ENCODE measurements around the gene PRSS2.

PRSS2 gene

DNA sequence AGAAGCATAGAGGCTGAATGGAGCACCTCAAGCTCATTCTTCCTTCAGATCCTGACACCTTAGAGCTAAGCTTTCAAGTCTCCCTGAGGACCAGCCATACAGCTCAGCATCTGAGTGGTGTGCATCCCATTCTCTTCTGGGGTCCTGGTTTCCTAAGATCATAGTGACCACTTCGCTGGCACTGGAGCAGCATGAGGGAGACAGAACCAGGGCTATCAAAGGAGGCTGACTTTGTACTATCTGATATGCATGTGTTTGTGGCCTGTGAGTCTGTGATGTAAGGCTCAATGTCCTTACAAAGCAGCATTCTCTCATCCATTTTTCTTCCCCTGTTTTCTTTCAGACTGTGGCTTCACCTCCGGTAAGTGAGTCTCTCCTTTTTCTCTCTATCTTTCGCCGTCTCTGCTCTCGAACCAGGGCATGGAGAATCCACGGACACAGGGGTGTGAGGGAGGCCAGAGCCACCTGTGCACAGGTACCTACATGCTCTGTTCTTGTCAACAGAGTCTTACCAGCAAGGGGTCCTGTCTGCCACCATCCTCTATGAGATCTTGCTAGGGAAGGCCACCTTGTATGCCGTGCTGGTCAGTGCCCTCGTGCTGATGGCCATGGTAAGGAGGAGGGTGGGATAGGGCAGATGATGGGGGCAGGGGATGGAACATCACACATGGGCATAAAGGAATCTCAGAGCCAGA, 31.0 kb downstream of the PRSS2 start:
- DNase-seq (ENCODE audit: low read depth), result no peak

GRCh38 chr7:142802301-142802700, 31.5 kb downstream of the PRSS2 start:
- DNase-seq (ENCODE audit: low read depth), result no peak

- DNase-seq (ENCODE audit: low read depth), result no peak
Measured at GRCh38 chr7:142803901-142804300, 33.1 kb downstream of the PRSS2 start.

- no peak for DNase-seq (ENCODE audit: low read depth)
Measured at GRCh38 chr7:142804728-142805207, 34.0 kb downstream of the PRSS2 start.

DNA sequence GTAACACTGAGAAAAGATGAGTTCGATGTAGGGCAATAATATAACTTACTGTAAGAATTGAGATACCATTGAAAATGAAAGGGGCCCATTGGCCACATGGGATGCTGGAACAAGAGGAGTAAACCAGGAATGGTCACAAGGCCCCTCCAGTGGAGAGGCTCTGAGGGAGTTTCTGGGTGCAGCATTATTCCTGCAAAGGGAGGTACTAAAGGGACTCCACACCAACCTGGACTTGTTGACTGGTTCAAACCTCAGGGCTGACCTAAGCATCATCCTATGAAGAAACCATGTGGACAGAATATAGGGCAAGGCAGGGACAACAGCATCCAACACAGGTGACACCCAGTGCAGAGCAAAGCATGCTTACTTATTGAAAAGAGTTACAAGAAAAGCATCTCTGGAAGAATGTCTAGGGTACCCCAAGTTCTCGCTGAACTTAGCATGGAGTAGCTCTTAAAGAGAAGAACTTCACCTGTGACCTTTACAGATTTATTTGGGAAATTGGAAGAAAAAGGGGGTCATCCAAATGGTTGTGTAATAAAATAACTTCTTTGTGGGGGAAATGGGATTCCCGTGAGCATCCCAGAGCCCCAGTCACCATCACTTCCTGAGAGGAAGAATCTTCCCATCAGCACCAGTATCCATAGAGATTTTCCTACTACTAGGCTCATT, 34.7 kb downstream of the PRSS2 start:
- no peak for DNase-seq (ENCODE audit: low read depth)

- DNase-seq (ENCODE audit: low read depth), result no peak
Measured at GRCh38 chr7:142806022-142806356, 35.2 kb downstream of the PRSS2 start.

DNA sequence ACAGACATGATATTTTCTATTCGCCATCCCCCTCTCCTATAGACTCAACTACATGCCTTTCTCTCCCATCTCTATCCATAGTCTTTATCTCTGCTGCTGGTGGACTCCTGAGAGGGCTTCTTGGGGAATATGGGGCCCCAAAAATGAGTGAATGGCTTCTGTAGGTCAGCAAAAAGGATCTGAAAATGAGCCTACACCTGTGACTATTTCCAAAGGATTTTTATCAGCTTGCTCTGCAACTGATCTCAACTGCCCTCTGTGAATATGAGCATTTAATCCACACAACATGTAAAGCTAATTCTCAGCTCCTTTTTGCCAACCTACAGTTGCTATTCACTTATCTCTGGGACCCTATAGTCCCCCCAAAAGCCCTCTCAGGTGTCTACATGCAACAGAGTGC, 36.2 kb downstream of the PRSS2 start:
- DNase-seq (ENCODE audit: low read depth), result no peak

DNA sequence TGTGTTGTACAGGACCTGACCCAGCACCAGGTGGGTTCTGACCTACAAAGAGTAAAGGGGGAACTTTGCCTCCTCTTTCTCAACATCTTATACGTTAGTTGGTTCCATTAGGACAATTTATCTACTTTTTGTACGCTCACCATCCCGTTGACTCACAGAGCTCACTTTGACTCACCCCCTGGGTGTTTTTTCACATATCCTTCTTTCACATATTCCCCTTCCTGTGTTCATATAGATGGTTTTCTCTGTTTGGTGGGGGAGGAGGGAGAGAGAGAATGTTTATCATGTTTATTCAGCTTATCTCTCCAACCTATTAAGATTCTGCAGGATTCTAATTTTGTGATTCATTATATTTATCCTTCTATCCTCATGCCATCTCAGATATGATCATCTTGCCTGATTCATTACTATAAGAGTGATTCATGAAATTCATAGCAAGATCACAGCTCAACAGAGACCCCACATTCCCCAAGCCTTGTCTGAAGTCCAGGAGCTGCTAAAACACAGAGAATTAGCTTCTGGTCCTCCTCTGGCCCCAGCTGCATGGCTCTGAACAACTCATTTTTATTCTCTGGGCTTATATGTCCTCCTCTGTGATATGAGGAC, 37.2 kb downstream of the PRSS2 start:
- no peak for DNase-seq (ENCODE audit: low read depth)

DNA sequence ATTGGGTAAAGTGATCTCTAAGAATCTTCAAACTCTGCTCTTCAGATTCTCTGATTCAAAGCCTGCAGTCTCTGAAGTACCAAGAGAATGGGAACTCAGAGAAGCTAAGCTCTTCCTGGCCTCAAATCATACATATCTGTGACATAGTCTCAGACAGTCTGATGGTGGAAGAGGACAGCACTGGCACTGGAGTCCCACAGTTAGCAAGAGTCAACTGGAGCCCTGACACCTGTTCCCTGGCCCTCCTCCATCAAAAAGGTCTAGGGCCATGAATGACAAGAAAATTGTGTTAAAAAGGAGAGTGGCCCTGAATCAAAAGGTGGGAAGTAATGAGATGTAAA, 37.7 kb downstream of the PRSS2 start:
- no peak for DNase-seq (ENCODE audit: low read depth)

- peak; percentile 93 for DNase-seq (ENCODE audit: low read depth)
Measured at GRCh38 chr7:142808802-142809583, 38.2 kb downstream of the PRSS2 start.

DNA sequence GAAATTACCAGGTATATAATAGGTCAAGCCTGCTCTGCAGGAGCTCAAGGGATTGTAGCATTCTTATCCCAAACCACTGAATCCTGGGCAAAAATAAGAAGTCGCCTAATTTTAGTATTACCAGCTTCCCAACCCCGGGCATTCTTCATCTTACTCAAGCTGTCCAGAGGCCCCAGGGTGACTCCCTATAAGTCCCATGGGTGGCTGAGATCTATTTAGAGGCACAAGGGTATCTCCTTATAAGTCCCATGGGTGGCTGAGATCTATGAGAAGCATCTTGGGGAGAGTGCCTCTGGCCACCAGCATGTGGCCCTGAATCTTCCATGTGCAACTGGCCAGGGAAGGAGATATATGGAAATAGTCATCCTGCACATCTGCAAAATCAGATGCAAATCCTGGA, 38.9 kb downstream of the PRSS2 start:
- no peak for DNase-seq (ENCODE audit: low read depth)

DNA sequence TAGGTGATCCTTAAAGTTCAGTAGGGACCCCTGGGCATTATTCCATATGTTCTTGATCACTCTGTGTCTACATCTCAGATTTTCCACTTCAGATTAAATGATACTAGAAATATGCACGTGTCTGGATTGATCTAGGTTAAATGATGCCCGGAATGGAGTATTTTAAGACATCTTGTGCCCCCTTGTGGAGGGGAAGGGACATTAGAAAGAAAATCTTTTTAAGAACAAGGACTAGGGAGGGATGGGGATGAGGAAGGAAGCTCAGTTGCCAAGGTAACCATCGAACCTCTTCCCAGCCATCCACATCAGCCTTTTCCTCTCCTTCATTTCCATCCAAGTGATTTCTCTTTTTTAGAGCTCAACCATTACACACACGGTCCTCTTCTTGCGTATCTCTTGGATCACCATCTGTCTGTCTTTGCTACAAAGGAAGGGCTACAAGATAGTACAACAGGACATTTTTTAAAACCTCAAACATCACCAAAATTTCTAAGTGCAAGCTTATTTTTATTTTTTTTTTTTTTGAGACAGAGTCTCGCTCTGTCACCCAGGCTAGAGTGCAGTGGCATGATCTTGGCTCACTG, 40.5 kb downstream of the PRSS2 start:
- DNase-seq (ENCODE audit: low read depth), result no peak

DNA sequence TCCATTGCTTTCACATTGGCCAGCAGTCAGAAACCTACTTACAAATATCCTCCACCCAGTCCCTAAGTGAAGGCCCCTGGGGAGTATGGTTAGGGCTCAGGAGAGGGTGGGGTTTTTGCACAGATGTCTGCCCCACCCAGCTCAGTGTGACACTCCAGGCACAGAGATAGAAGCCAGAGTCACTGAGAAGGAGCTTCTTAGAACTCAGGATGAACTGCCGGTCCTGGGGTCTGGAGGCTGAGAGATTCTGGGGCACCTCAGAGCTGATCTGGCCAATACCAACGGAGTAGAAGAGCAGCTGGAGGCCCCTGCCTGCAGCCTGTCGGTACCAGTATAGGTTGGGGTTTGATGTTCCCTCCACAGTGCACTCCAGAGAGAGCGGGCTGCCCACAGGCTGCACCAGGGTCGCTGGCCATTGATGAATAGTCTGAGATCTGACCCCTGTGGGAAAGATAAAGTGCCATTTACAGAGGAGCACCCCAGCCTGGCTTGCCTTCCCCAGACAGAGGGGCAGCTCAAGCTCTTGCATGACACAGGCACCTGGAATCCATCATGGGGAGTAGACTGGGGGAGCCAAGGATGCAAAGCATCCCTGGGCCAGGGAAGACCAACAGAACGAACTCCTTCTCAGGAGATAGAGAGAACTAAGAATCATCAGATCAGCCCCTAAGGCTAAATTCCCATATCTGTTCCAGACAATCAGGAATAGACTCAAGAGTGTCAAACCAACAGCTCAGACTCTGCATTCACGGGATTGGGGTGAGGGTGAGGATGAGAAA, 41.9 kb downstream of the PRSS2 start:
- no peak for DNase-seq (ENCODE audit: low read depth)

DNA sequence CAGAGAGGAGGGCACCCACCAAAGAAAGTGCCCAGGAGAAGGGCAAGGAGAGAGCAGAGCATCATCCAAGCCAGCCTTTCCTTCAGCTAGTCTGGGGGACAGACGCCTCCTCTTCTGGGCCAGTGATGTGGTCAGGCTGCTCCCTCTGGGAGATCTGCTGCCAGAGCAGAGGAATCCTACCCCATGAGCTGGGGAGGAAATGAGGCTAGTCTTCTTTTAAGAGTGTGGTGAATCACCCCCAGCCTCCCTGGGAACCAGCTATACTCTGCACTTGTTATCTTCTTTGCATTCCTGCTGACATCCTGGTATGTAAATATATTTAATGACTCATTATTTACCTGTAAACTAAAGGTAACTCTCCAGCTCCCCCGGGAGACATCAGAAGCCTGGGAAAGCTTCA, 42.5 kb downstream of the PRSS2 start:
- no peak for DNase-seq (ENCODE audit: low read depth)

GRCh38 chr7:142813699-142814098, 42.9 kb downstream of the PRSS2 start:
- no peak for DNase-seq (ENCODE audit: low read depth)

DNA sequence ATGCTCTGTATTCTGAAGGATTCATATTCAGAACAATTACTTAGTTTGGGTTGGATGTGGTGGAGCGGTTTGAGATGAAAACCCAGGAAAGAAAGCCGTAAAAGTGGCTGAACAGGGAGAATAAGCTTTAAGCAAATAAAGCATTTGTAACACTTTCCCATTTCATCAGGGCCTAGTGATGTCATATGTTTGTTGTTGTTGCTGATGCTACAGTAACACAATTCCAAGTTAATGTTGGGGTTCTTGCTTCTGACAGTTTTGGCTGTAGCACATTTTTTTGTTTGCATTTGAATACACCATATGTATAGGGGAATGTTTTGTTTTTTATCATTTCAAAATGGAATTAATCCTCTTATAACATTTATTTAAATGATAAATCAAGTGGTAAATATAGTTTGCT, 43.7 kb downstream of the PRSS2 start:
- no peak for DNase-seq (ENCODE audit: low read depth)

DNA sequence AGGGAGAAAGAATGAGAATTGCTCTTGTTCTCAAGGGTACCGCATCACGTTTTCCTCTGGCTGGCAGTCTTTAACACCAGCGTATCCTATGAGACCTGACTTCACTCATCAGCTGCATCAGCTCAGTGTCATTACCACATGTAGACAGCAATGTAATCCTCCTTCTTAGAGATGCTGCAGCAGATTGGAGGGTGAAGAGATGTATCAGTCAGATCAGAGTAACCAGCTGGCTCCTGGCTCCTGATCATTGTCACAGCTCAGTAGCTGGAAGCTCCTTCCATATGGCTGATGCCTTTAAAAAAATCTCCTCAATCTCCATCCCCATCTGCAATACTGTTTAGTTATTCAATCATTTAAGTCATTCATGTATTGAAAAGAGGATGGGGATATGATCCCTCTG, 44.4 kb downstream of the PRSS2 start:
- no peak for DNase-seq (ENCODE audit: low read depth)

GRCh38 chr7:142817506-142817905, 46.7 kb downstream of the PRSS2 start:
- DNase-seq (ENCODE audit: low read depth), result no peak

DNA sequence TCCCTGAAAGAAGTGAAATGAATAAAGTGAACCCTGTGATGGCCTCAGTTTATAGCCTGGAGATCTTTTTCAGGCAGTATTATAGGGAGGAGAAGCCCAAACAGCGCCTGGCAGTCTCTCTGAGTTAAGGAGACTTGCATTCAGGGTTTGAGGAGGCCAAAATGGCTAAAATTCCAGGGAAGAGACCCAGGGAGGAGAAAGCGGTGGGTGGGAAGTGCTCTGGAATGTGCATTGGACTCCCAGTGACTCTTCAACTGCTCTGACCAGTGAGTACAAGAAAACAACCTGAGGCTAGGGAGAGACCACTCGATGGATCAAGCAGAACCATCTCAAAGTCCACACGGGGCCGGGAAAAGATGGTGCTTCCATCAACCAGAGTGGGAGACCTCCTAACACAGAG, 48.8 kb downstream of the PRSS2 start:
- no peak for DNase-seq (ENCODE audit: low read depth)

- DNase-seq (ENCODE audit: low read depth), result no peak
Measured at GRCh38 chr7:142822714-142823113, 51.9 kb downstream of the PRSS2 start.

All from T follicular helper cell (primary cell).